Left renal pelvis (tissue), 4 donors: Measurements from ENCODE around the gene PPM1H. TPM values are rescaled to one million over a fixed set of nuclear protein-coding genes. Genes with fewer than 3 reads are reported as not detected.

Source experiments
- polyA plus RNA-seq, 4 donors: library from polyadenylated mRNA; unstranded; fragments of 120-200 nt; gene quantifications; one replicate each; pipeline ENCODE4 v1.2.1, GENCODE V29; 2013; ENCODE audit not compliant: insufficient read length in 4 of 4

Gene PPM1H
- polyA plus RNA-seq, 4 donors, result 4.1 to 30.8 (median 28.2) TPM

Other genes with a start within 250 kb of the PPM1H start
- gene AVPR1A, start 216.1 kb upstream of the PPM1H start, polyA plus RNA-seq, result 10 to 100 TPM in 1 of 4 donors, 1 to 10 TPM in 3; 4.1 to 11.1 (median 6.2) TPM